Spleen (tissue), 11 donors: Measurements from ENCODE around the gene DCPS. TPM values are rescaled to one million over a fixed set of nuclear protein-coding genes. Genes with fewer than 3 reads are reported as not detected.

Experiments used
- DNase-seq: peaks from one replicate; pipeline ENCODE4 v3.0.0-alpha.2; 2020
- H3K27ac ChIP-seq, 8 donors: fragments of 200-600 bp; sonication (generic) in 7 of 8; 1 replicate in 4 of 8; 2 replicates in 4 of 8; pipeline versions ENCODE4 v1.5.0 to v1.8.0; 2016 to 2021; ENCODE audit warnings: inconsistent platforms in 4 of 8, mild to moderate bottlenecking in 4 of 8, moderate library complexity in 1 of 8
- H3K27me3 ChIP-seq, 7 donors: fragments of 200-600 bp; sonication (generic) in 6 of 7; replicated peaks in 1 of 7; 1 replicate in 4 of 7; 2 replicates in 3 of 7; pipeline versions ENCODE4 v1.5.0 to v1.8.0; 2016 to 2021; ENCODE audit warnings: inconsistent platforms in 3 of 7, mild to moderate bottlenecking in 1 of 7
- H3K36me3 ChIP-seq, 6 donors: fragments of 200-600 bp; sonication (generic) in 5 of 6; 1 replicate in 4 of 6; 2 replicates in 2 of 6; pipeline versions ENCODE4 v1.5.0 to v1.8.0; 2016 to 2021; ENCODE audit warnings: inconsistent platforms in 2 of 6
- H3K4me1 ChIP-seq, 6 donors: fragments of 200-600 bp; sonication (generic) in 5 of 6; 1 replicate in 3 of 6; 2 replicates in 3 of 6; pipeline versions ENCODE4 v1.5.0 to v1.8.0; 2016 to 2021; ENCODE audit warnings: inconsistent platforms in 3 of 6
- H3K4me3 ChIP-seq, 8 donors: fragments of 200-600 bp; sonication (generic) in 7 of 8; 1 replicate in 4 of 8; 2 replicates in 4 of 8; pipeline versions ENCODE4 v1.5.0 to v1.8.0; 2016 to 2021; ENCODE audit warnings: inconsistent platforms in 4 of 8, mild to moderate bottlenecking in 4 of 8, moderate library complexity in 2 of 8
- H3K9me3 ChIP-seq, 8 donors: fragments of 200-600 bp; sonication (generic) in 7 of 8; 1 replicate in 4 of 8; 2 replicates in 4 of 8; pipeline versions ENCODE4 v1.5.0 to v1.8.0; 2016 to 2021; ENCODE audit warnings: inconsistent platforms in 4 of 8
- POLR2A ChIP-seq, 3 donors: fragments of 450-650 bp; IDR thresholded peaks; one replicate each; pipeline ENCODE4 v1.5.1; 2017; ENCODE audit warnings: antibody characterized with exemption in 3 of 3, mild to moderate bottlenecking in 1 of 3
- POLR2AphosphoS5 ChIP-seq, 3 donors: sonication (generic); formaldehyde crosslinking; IDR thresholded peaks; one replicate each; pipeline ENCODE4 v1.5.1; 2017; ENCODE audit warnings: antibody characterized with exemption in 3 of 3
- WGBS, 5 donors: extraction: QIAGEN DNeasy Blood & Tissue Kit in 3 of 5; methylation state at CpG; one replicate each; pipeline versions ENCODE4 v1.1.5 to v1.1.7; 2013 to 2018; 5-methylcytosine and 5-hydroxymethylcytosine counted together
- intact Hi-C: fragments of 100-400 bp; cut with DNase I; formaldehyde crosslinking; loops from one replicate; pipeline ENCODE4 v1.15.0; 2023; ENCODE audit warnings: low total_unique reads
- polyA plus RNA-seq, 3 donors: library from polyadenylated mRNA; stranded (reverse); fragments of 200-250 nt; gene quantifications; one replicate each; pipeline ENCODE4 v1.2.1, GENCODE V29; 2013
- total RNA-seq, 7 donors: library from RNA; depleted of rRNA in 3 of 7; stranded (reverse); fragments of >200 nt in 3 of 7; fragmentation: NEBNext Ultra II Directional in 4 of 7; extraction: Animal tissue kit (Norgen Biotek cat#: 25700) in 4 of 7; gene quantifications; one replicate each; pipeline versions ENCODE4 v1.1.0 to v1.2.1, GENCODE V29; 2016 to 2021
- TF ChIP-seq, protein P1 (sequence below), 11 experiments: fragments of 200-600 bp in 7 of 11; fragments of 450-650 bp in 4 of 11; sonication (generic) in 4 of 11; IDR thresholded peaks in 8 of 11; conservative IDR thresholded peaks in 3 of 11; 1 replicate in 7 of 11; 2 replicates in 4 of 11; pipeline versions ENCODE4 v1.4.0 to v1.8.0; 2016 to 2021; ENCODE audit warnings: antibody characterized with exemption in 11 of 11, inconsistent platforms in 4 of 11, mild to moderate bottlenecking in 1 of 11
- donor health status: healthy with polysubstance abuse.
- donor health status: DM: no; HTN: no; CAD: no; lungs with moderate emphysema.
- donor health status: DM: no; HTN: no; CAD: no.
- donor health status: Bipolar disorder and iron deficiency.
- donor health status: healthy.
- donor health status: DM: no; HTN: no; CAD: no.
- donor health status: DM: yes; HTN: yes; CAD: no.

The DCPS gene
- total and polyA plus RNA-seq, 10 donors, result 17.4 to 35.2 (median 22.7) TPM

GRCh38 chr11:126348806-126349582, 45.1 kb downstream of the DCPS start:
- Histone ChIP-seq H3K4me3 (no peak overlapping the region), H3K36me3 (peaks cover 0 to 51% (median 19%) of the 10 kb centered on the region in 6 donors), H3K9me3 (no peaks in the 10 kb centered on the region), H3K4me1 (peaks cover 10 to 99% (median 65%) of the 10 kb centered on the region in 6 donors), H3K27me3 (no peaks in the 10 kb centered on the region), H3K27ac (peak overlapping the region in 7 of 8 donors; percentile 41 to 92 (median 86))
- peak; percentile 66 for DNase-seq
- intact Hi-C loops, result no loop called here
- WGBS, 5 donors, result 70 to 80% (median 71%) methylated on average over 8 of the region's 8 CpGs
- TF ChIP-seq POLR2AphosphoS5 (IDR thresholded peaks at IDR 0.05) (peak in 1 of 3 donors; percentile 47), POLR2A (IDR thresholded peaks at IDR 0.05) (no peak)
- TF ChIP-seq, protein P1, sequence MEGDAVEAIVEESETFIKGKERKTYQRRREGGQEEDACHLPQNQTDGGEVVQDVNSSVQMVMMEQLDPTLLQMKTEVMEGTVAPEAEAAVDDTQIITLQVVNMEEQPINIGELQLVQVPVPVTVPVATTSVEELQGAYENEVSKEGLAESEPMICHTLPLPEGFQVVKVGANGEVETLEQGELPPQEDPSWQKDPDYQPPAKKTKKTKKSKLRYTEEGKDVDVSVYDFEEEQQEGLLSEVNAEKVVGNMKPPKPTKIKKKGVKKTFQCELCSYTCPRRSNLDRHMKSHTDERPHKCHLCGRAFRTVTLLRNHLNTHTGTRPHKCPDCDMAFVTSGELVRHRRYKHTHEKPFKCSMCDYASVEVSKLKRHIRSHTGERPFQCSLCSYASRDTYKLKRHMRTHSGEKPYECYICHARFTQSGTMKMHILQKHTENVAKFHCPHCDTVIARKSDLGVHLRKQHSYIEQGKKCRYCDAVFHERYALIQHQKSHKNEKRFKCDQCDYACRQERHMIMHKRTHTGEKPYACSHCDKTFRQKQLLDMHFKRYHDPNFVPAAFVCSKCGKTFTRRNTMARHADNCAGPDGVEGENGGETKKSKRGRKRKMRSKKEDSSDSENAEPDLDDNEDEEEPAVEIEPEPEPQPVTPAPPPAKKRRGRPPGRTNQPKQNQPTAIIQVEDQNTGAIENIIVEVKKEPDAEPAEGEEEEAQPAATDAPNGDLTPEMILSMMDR (IDR thresholded peaks at IDR 0.05 in 8 of 11, conservative IDR thresholded peaks at IDR 0.05 in 3 of 11), result no peak

DNA sequence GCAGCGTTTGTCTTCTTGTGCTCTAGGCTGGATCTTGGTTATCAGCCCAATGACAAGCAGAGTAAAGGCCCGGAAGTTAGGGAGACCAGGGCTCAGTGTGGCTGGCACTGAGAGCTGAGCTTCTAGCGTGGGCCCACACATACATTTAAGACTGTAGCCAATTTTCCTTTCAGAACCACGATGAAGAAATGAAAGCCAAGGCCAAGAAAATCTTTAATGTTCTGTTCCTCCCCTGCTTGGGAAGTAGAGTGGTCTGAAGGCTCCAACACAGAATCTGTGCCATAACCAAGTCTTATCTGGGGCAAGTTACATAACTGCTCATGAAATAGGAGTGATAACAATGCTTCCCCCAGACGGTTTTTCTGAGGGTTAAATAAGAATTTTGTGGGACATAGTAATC, 47.0 kb downstream of the DCPS start:
- DNase-seq, result no peak
- Histone ChIP-seq H3K4me3 (no peak overlapping the region), H3K27me3 (no peaks in the 10 kb centered on the region), H3K9me3 (no peaks in the 10 kb centered on the region), H3K4me1 (peaks cover 13 to 95% (median 68%) of the 10 kb centered on the region in 6 donors), H3K27ac (peak overlapping the region in 5 of 8 donors; percentile 40 to 92 (median 82)), H3K36me3 (peaks cover 0 to 33% (median 4%) of the 10 kb centered on the region in 6 donors)
- 69 to 78% (median 71%) methylated on average over 5 of the region's 5 CpGs for WGBS, 5 donors
- TF ChIP-seq POLR2A (IDR thresholded peaks at IDR 0.05) (no peak), POLR2AphosphoS5 (IDR thresholded peaks at IDR 0.05) (no peak)
- TF ChIP-seq, protein P1 (IDR thresholded peaks at IDR 0.05 in 8 of 11, conservative IDR thresholded peaks at IDR 0.05 in 3 of 11), result no peak
- intact Hi-C loops, result no loop called here

GRCh38 chr11:126352163-126352562, 48.3 kb downstream of the DCPS start:
- H3K4me3 ChIP-seq, result no peak overlapping the region
- WGBS, 5 donors, result 34 to 52% (median 43%) methylated on average over 3 of the region's 3 CpGs
- DNase-seq, result peak; percentile 76
- intact Hi-C loops, result no loop called here
- H3K36me3 ChIP-seq, result peaks cover 0 to 19% (median 4%) of the 10 kb centered on the region in 6 donors
- H3K9me3 ChIP-seq, result no peaks in the 10 kb centered on the region
- peaks cover 17 to 95% (median 71%) of the 10 kb centered on the region in 6 donors for H3K4me1 ChIP-seq
- peak overlapping the region in 5 of 8 donors; percentile 67 to 92 (median 88) for H3K27ac ChIP-seq
- TF ChIP-seq, protein P1 (IDR thresholded peaks at IDR 0.05 in 8 of 11, conservative IDR thresholded peaks at IDR 0.05 in 3 of 11), result no peak
- no peak for TF ChIP-seq POLR2AphosphoS5 (IDR thresholded peaks at IDR 0.05)
- no peak for TF ChIP-seq POLR2A (IDR thresholded peaks at IDR 0.05)
- H3K27me3 ChIP-seq, result no peaks in the 10 kb centered on the region
